NT2/D1 (cell line): Measurements from ENCODE around the gene SLC12A8.

Experiments
- SUZ12 ChIP-seq: IDR thresholded peaks from 2 replicates; pipeline ENCODE4 v1.6.1; 2011; ENCODE audit not compliant: insufficient read length, insufficient read depth; ENCODE audit errors: extremely low read depth
- ZNF274 ChIP-seq: IDR thresholded peaks from 2 replicates; pipeline ENCODE4 v1.6.1; 2011; ENCODE audit warnings: mild to moderate bottlenecking, low read depth, low read length

DNA sequence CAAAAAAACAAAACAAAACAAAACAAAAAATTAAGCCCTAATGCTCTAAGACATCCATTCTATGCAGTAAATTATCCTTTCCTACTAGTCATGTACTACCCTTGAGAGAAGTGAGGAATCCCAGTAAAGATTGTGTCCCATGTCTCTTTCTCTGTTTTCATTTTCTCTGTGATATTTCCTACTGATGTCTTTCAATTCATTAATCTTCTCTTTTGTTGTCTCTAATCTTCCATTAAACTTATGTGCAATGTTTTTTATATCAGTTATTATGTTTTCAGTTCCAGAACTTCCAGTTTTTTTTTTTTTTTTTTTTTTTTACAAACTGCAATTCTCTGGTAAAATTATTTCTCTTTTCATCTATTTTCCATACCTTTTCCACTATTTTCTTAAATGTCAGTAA, 44.1 kb upstream of the SLC12A8 start:
- TF ChIP-seq ZNF274 (no peak), SUZ12 (no peak)
